A673 (cell line): ENCODE results near the gene MBLAC1. TPM values are rescaled to one million over a fixed set of nuclear protein-coding genes. Genes with fewer than 3 reads are reported as not detected.
A peak's percentile ranks its signal among the peaks of the same experiment; 100 is the strongest.

Source experiments
- BruUV-seq: library from RNA; stranded (reverse); fragments of 400-500 nt; replicated peaks from 2 replicates; lab custom pipeline; 2021; lab: Mats Ljungman, UMichigan
- CTCF ChIA-PET: fragments of 300-600 bp; sonication (Branson Sonifier 250); formaldehyde crosslinking; loops from one replicate; lab custom pipeline; 2022; ENCODE audit warnings: antibody characterized with exemption; lab: Charles Lee
- POLR2A ChIA-PET: fragments of 300-600 bp; sonication (Branson Sonifier 250); formaldehyde crosslinking; loops from one replicate; lab custom pipeline; 2022; ENCODE audit warnings: antibody characterized with exemption; ENCODE audit not compliant: low non-redundant PET; lab: Charles Lee
- DNase-seq: peaks from one replicate; pipeline ENCODE4 v3.0.0-alpha.2; 2015; ENCODE audit warnings: low spot score
- H3K27ac ChIP-seq: fragments of 200-600 bp; sonication (generic); 2 replicates; pipeline ENCODE4 v1.5.1; 2016; ENCODE audit warnings: mixed run types, low read depth, mild to moderate bottlenecking, mixed read lengths, antibody characterized with exemption, low read length; ENCODE audit not compliant: poor library complexity, severe bottlenecking
- H3K27me3 ChIP-seq: fragments of 200-600 bp; sonication (generic); replicated peaks from 2 replicates; pipeline ENCODE4 v1.6.1; 2017; ENCODE audit warnings: mixed run types, low read depth, mild to moderate bottlenecking, mixed read lengths, antibody characterized with exemption, low read length; ENCODE audit not compliant: insufficient read depth, poor library complexity
- H3K36me3 ChIP-seq: fragments of 200-600 bp; sonication (generic); 2 replicates; pipeline ENCODE4 v1.6.1; 2016; ENCODE audit warnings: mixed run types, mild to moderate bottlenecking, mixed read lengths, antibody characterized with exemption, low read length; ENCODE audit not compliant: insufficient read depth, poor library complexity, severe bottlenecking
- H3K4me1 ChIP-seq: fragments of 200-600 bp; sonication (generic); 2 replicates; pipeline ENCODE4 v1.6.1; 2017; ENCODE audit warnings: mixed run types, mild to moderate bottlenecking, mixed read lengths, antibody characterized with exemption, low read length; ENCODE audit not compliant: insufficient read depth, poor library complexity, severe bottlenecking
- H3K4me3 ChIP-seq: fragments of 200-600 bp; sonication (generic); 2 replicates; pipeline ENCODE4 v1.5.1; 2016; ENCODE audit warnings: low read depth, mixed run types, mild to moderate bottlenecking, mixed read lengths, low read length; ENCODE audit not compliant: poor library complexity, severe bottlenecking
- H3K9me3 ChIP-seq: fragments of 200-600 bp; sonication (generic); 2 replicates; pipeline ENCODE4 v1.6.1; 2016; ENCODE audit warnings: mixed run types, low read depth, mild to moderate bottlenecking, mixed read lengths, antibody characterized with exemption, low read length; ENCODE audit not compliant: poor library complexity, severe bottlenecking
- CTCF ChIP-seq: fragments of 300-800, 200-600 bp; sonication (generic); conservative IDR thresholded peaks from 2 replicates; pipeline ENCODE4 v1.5.1; 2017; ENCODE audit warnings: low read depth, mild to moderate bottlenecking, antibody characterized with exemption, low read length, moderate library complexity, mixed read lengths
- EZH2 ChIP-seq: fragments of 200-600 bp; sonication (generic); IDR thresholded peaks from 2 replicates; pipeline ENCODE4 v1.6.1; 2017; ENCODE audit warnings: borderline replicate concordance, low read depth, mild to moderate bottlenecking, mixed read lengths, antibody characterized with exemption, low read length; ENCODE audit not compliant: poor library complexity, severe bottlenecking
- intact Hi-C: fragments of 100-400 bp; cut with micrococcal nuclease; formaldehyde crosslinking; loops from one replicate; pipeline ENCODE4 v1.10.0; 2022; ENCODE audit not compliant: unreplicated experiment
- total RNA-seq: library from RNA; stranded (reverse); gene quantifications from 2 replicates; pipeline ENCODE4 v1.2.3, GENCODE V29; 2021

Gene MBLAC1
- total RNA-seq, 1 experiment from 2014 or later, result 3.1 TPM

GRCh38 chr7:100091411-100092181, 35.2 kb upstream of the MBLAC1 start:
- Histone ChIP-seq H3K4me1 (peaks cover 40% of the 10 kb centered on the region), H3K9me3 (no peaks in the 10 kb centered on the region), H3K36me3 (peaks cover 66% of the 10 kb centered on the region), H3K27ac (peak overlapping the region; percentile 24), H3K27me3 (no peaks in the 10 kb centered on the region), H3K4me3 (no peak overlapping the region)
- POLR2A ChIA-PET, result interaction anchor here (0.6 kb wide), 1 partner anchor 580 kb away, joined by 26 read pairs; no protein-coding TSS in a partner anchor
- no peak for TF ChIP-seq CTCF
- TSS peak; percentile 75 for BruUV-seq
- CTCF ChIA-PET, result no interaction called here
- peak; percentile 66 for DNase-seq
- intact Hi-C loops, result no loop called here

GRCh38 chr7:100093054-100093453, 33.7 kb upstream of the MBLAC1 start:
- Histone ChIP-seq H3K36me3 (peaks cover 80% of the 10 kb centered on the region), H3K27me3 (no peaks in the 10 kb centered on the region), H3K4me1 (peaks cover 26% of the 10 kb centered on the region), H3K9me3 (no peaks in the 10 kb centered on the region), H3K4me3 (no peak overlapping the region), H3K27ac (no peak overlapping the region)
- intact Hi-C loops, result no loop called here
- no peak for DNase-seq
- no TSS peak for BruUV-seq
- ChIA-PET POLR2A (interaction anchor here (0.6 kb wide), 2 partner anchors 63 to 99 kb away, joined by 3 to 4 read pairs; no protein-coding TSS in a partner anchor), CTCF (no interaction called here)
- TF ChIP-seq EZH2 (no peak), CTCF (no peak)

GRCh38 chr7:100093498-100093897, 33.3 kb upstream of the MBLAC1 start:
- POLR2A ChIA-PET, result interaction anchor here (0.7 kb wide), 1 partner anchor 213 kb away, joined by 3 read pairs; no protein-coding TSS in a partner anchor

More at GRCh38 chr7:100093498-100093897, 33.3 kb upstream of the MBLAC1 start:
- DNase-seq, result no peak
- no peaks in the 10 kb centered on the region for H3K9me3 ChIP-seq
- no peak for TF ChIP-seq EZH2
- TF ChIP-seq CTCF, result no peak
- intact Hi-C loops, result no loop called here
- peaks cover 21% of the 10 kb centered on the region for H3K4me1 ChIP-seq
- H3K27ac ChIP-seq, result peak overlapping the region; percentile 17
- CTCF ChIA-PET, result no interaction called here
- no TSS peak for BruUV-seq
- no peak overlapping the region for H3K4me3 ChIP-seq
- H3K27me3 ChIP-seq, result no peaks in the 10 kb centered on the region
- peaks cover 85% of the 10 kb centered on the region for H3K36me3 ChIP-seq
